Ishikawa (cell line): ENCODE data around the gene PHLDB3.

Experiments used
- CEBPB ChIP-seq: IDR thresholded peaks from 2 replicates; pipeline ENCODE4 v1.6.1; 2012
- CREB1 ChIP-seq: IDR thresholded peaks from 2 replicates; pipeline ENCODE4 v1.6.1; 2012; ENCODE audit warnings: low read depth
- EP300 ChIP-seq: IDR thresholded peaks from 2 replicates; pipeline ENCODE4 v1.6.1; 2012; ENCODE audit warnings: borderline replicate concordance
- TF ChIP-seq, protein P1 (sequence below): IDR thresholded peaks from 2 replicates; pipeline ENCODE4 v1.6.1; 2012
- TF ChIP-seq, protein P2 (sequence below): IDR thresholded peaks from 2 replicates; pipeline ENCODE4 v1.6.1; 2012; ENCODE audit warnings: low read depth, mild to moderate bottlenecking

DNA sequence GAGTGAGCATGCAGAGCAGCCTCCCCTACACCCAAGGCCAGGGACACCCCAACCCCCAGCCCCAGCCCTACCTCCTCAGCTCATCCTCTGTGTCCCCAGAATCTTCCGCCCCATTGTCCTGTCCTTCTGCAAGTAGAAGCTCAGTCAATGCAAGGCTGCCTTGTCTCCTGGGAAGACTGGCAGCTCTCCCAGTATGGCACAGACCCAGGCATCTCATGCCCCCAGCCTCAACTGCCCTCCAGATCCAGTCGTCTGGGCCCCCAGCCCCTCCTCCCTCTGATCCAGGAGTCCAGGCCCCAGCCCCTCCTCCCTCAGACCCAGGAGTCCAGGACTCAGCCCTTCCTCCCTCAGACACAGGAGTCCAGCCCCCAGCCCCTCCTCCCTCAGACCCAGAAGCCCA, 41.4 kb upstream of the PHLDB3 start:
- no peak for TF ChIP-seq EP300
- TF ChIP-seq, protein P1, sequence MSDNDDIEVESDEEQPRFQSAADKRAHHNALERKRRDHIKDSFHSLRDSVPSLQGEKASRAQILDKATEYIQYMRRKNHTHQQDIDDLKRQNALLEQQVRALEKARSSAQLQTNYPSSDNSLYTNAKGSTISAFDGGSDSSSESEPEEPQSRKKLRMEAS: no peak
- no peak for TF ChIP-seq CREB1
- TF ChIP-seq, protein P2, sequence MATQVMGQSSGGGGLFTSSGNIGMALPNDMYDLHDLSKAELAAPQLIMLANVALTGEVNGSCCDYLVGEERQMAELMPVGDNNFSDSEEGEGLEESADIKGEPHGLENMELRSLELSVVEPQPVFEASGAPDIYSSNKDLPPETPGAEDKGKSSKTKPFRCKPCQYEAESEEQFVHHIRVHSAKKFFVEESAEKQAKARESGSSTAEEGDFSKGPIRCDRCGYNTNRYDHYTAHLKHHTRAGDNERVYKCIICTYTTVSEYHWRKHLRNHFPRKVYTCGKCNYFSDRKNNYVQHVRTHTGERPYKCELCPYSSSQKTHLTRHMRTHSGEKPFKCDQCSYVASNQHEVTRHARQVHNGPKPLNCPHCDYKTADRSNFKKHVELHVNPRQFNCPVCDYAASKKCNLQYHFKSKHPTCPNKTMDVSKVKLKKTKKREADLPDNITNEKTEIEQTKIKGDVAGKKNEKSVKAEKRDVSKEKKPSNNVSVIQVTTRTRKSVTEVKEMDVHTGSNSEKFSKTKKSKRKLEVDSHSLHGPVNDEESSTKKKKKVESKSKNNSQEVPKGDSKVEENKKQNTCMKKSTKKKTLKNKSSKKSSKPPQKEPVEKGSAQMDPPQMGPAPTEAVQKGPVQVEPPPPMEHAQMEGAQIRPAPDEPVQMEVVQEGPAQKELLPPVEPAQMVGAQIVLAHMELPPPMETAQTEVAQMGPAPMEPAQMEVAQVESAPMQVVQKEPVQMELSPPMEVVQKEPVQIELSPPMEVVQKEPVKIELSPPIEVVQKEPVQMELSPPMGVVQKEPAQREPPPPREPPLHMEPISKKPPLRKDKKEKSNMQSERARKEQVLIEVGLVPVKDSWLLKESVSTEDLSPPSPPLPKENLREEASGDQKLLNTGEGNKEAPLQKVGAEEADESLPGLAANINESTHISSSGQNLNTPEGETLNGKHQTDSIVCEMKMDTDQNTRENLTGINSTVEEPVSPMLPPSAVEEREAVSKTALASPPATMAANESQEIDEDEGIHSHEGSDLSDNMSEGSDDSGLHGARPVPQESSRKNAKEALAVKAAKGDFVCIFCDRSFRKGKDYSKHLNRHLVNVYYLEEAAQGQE: no peak
- TF ChIP-seq CEBPB: no peak
